Liver (tissue), 9 donors: ENCODE data around the gene ACOT7. TPM values are rescaled to one million over a fixed set of nuclear protein-coding genes. Genes with fewer than 3 reads are reported as not detected.

Experiments
- DNase-seq: peaks from one replicate; pipeline ENCODE4 v3.0.0-alpha.2; 2017; ENCODE audit warnings: low spot score
- H3K27ac ChIP-seq, 2 donors: one replicate each; pipeline ENCODE4 v1.7.0; 2013; ENCODE audit warnings: inconsistent platforms in 2 of 2, low read length in 2 of 2, control low read depth in 1 of 2, low read depth in 1 of 2, mild to moderate bottlenecking in 1 of 2
- H3K27me3 ChIP-seq, 4 donors: one replicate each; pipeline versions ENCODE4 v1.6.1 to v1.7.0; 2013; ENCODE audit warnings: low read length in 3 of 4, inconsistent platforms in 1 of 4, mild to moderate bottlenecking in 1 of 4, moderate library complexity in 1 of 4; ENCODE audit not compliant: control insufficient read depth in 4 of 4, insufficient read depth in 4 of 4
- H3K36me3 ChIP-seq, 4 donors: one replicate each; pipeline versions ENCODE4 v1.6.1 to v1.7.0; 2013; ENCODE audit warnings: low read length in 3 of 4, mild to moderate bottlenecking in 3 of 4, low read depth in 1 of 4, moderate library complexity in 1 of 4; ENCODE audit not compliant: control insufficient read depth in 4 of 4, insufficient read depth in 3 of 4
- H3K4me1 ChIP-seq, 4 donors: one replicate each; pipeline versions ENCODE4 v1.6.1 to v1.7.0; 2013; ENCODE audit warnings: low read length in 3 of 4, mild to moderate bottlenecking in 3 of 4, moderate library complexity in 1 of 4; ENCODE audit not compliant: control insufficient read depth in 4 of 4, insufficient read depth in 4 of 4
- H3K4me3 ChIP-seq, 3 donors: one replicate each; pipeline versions ENCODE4 v1.6.1 to v1.7.0; 2013; ENCODE audit warnings: low read length in 3 of 3, control low read depth in 1 of 3, low read depth in 1 of 3, mild to moderate bottlenecking in 1 of 3
- H3K9ac ChIP-seq, 2 donors: one replicate each; pipeline ENCODE4 v1.7.0; 2013; ENCODE audit warnings: low read length in 2 of 2, mild to moderate bottlenecking in 2 of 2, moderate library complexity in 2 of 2, control low read depth in 1 of 2, low read depth in 1 of 2
- H3K9me3 ChIP-seq, 4 donors: one replicate each; pipeline versions ENCODE4 v1.6.1 to v1.7.0; 2013; ENCODE audit warnings: low read length in 3 of 4; ENCODE audit not compliant: control insufficient read depth in 4 of 4
- CTCF ChIP-seq: fragments of 150-350 bp; IDR thresholded peaks from 2 replicates; pipeline ENCODE4 v1.5.1; 2017; ENCODE audit warnings: improper control_type of control experiment, low read depth, low read length; ENCODE audit not compliant: missing input control
- EGR1 ChIP-seq, 2 donors: IDR thresholded peaks; 2 replicates each; pipeline ENCODE4 v1.6.1; 2016 to 2018; ENCODE audit warnings: antibody characterized with exemption in 2 of 2, low read depth in 2 of 2
- FOXA2 ChIP-seq: IDR thresholded peaks from 2 replicates; pipeline ENCODE4 v1.6.1; 2016; ENCODE audit warnings: antibody characterized with exemption
- HNF4G ChIP-seq: IDR thresholded peaks from 2 replicates; pipeline ENCODE4 v1.6.1; 2016; ENCODE audit warnings: antibody characterized with exemption
- NR2F2 ChIP-seq: IDR thresholded peaks from 2 replicates; pipeline ENCODE4 v1.6.1; 2016; ENCODE audit warnings: antibody characterized with exemption
- RAD21 ChIP-seq, 2 donors: IDR thresholded peaks; 2 replicates each; pipeline ENCODE4 v1.6.1; 2016; ENCODE audit warnings: antibody characterized with exemption in 2 of 2, mild to moderate bottlenecking in 2 of 2
- RXRA ChIP-seq, 2 donors: IDR thresholded peaks; 2 replicates each; pipeline ENCODE4 v1.6.1; 2017 to 2018; ENCODE audit warnings: antibody characterized with exemption in 2 of 2, mild to moderate bottlenecking in 1 of 2
- SP1 ChIP-seq: IDR thresholded peaks from 2 replicates; pipeline ENCODE4 v1.6.1; 2018; ENCODE audit warnings: antibody characterized with exemption, mild to moderate bottlenecking
- TAF1 ChIP-seq: conservative IDR thresholded peaks from 2 replicates; pipeline ENCODE4 v1.6.1; 2016; ENCODE audit warnings: antibody characterized with exemption, mild to moderate bottlenecking
- YY1 ChIP-seq: IDR thresholded peaks from 2 replicates; pipeline ENCODE4 v1.6.1; 2016; ENCODE audit warnings: antibody characterized with exemption, mild to moderate bottlenecking
- WGBS: extraction: QIAGEN DNeasy Blood & Tissue Kit; methylation state at CpG from one replicate; pipeline ENCODE4 v1.1.7; 2013; 5-methylcytosine and 5-hydroxymethylcytosine counted together
- polyA plus RNA-seq, 2 donors: library from polyadenylated mRNA; stranded (reverse) in 1 of 2; unstranded in 1 of 2; fragments of 200-250 nt in 1 of 2; fragments of >200 nt in 1 of 2; fragmentation: Nextera tagmentation in 1 of 2; extraction: Ambion mirVana in 1 of 2; gene quantifications; one replicate each; pipeline versions ENCODE4 v1.2.1 to v1.2.3, GENCODE V29; 2013 to 2015
- total RNA-seq, 2 donors: library from RNA; depleted of rRNA; stranded (reverse); fragments of >200 nt; gene quantifications; one replicate each; pipeline ENCODE4 v1.2.3, GENCODE V29; 2014
- TF ChIP-seq, protein P1 (sequence below): IDR thresholded peaks from 2 replicates; pipeline ENCODE4 v1.6.1; 2016; ENCODE audit warnings: antibody characterized with exemption
- TF ChIP-seq, protein P2 (sequence below): IDR thresholded peaks from 2 replicates; pipeline ENCODE4 v1.6.1; 2016; ENCODE audit warnings: antibody characterized with exemption, mild to moderate bottlenecking
- donor health status: healthy.
- donor health status: healthy.
- donor health status: healthy.
- donor health status: healthy.
- donor health status: healthy.

ACOT7 gene
- total and polyA plus RNA-seq, 4 donors: 8.7 to 14.4 (median 10.4) TPM

DNA sequence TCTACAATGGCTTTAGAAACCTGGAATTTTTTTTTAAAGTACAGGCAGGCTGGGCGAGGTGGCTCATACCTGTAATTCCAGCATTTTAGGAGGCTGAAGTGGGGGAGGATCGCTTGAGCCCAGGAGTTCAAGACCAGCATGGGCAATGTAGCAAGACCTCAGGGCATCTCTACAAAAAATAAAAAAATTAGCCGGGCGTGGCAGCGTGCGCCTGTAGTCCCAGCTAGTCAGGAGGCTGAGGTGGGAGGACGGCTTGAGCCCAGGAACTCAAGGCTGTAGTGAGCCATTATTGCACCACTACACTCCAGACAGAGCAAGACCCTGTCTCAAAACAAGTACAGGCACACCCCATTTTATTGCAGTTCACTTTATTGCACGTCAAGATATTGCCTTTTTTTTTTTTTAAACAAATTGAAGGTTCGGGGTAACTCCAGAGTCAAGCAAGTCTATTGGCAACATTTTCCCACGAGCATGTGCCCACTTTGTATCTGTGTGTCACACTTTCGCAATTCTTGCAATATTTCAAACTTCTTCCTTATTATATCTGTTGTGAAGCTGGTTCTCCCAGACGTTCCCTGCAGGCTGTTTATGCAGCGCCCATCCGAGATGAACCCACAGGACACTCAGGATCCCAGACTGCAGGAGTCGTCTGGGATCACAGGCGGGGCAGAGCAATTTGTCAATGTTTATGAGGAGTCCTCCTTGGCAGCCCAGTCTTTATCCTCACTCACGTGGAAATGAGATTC lies 21.5 kb upstream of the ACOT7 start:
- no peak for DNase-seq

DNA sequence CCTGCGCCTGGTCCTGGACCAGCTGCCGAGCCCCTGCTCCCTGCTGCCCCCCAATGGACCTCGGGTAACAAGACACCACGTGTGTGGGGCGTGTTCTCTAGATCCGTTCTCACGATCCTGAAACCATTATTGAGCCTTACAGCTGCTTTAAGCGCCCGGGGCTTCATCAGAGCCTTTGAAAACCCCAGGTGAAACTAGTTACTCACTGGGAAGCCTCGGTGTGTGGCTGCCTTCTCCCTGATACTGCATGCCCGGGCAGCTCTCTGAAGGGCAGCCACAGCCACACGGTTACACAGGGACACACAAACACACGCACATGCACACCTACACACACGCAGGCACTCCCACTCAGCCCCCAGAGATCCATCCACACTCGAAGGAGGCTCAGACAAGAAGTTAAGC lies 20.9 kb upstream of the ACOT7 start:
- TF ChIP-seq RAD21 (IDR thresholded peaks at IDR 0.05): no peak
- TF ChIP-seq, protein P1, sequence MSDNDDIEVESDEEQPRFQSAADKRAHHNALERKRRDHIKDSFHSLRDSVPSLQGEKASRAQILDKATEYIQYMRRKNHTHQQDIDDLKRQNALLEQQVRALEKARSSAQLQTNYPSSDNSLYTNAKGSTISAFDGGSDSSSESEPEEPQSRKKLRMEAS: no peak
- no peak for TF ChIP-seq FOXA2
- no peak for TF ChIP-seq YY1
- no peak for TF ChIP-seq NR2F2
- no peak for TF ChIP-seq EGR1 (IDR thresholded peaks at IDR 0.05; ENCODE audit: low read depth in 2 of 2)
- no peak for TF ChIP-seq HNF4G
- Histone ChIP-seq H3K27me3 (no peaks in the 10 kb centered on the region), H3K27ac (no peak overlapping the region), H3K4me3 (no peak overlapping the region), H3K9me3 (no peaks in the 10 kb centered on the region), H3K36me3 (no peaks in the 10 kb centered on the region), H3K9ac (peak overlapping the region in 1 of 2 donors; percentile 17), H3K4me1 (peaks cover 15 to 26% (median 24%) of the 10 kb centered on the region in 4 donors)
- 10% methylated on average over 15 of the region's 15 CpGs for WGBS
- DNase-seq: no peak

More for the DNA sequence above, 21.5 kb upstream of the ACOT7 start:
- Histone ChIP-seq H3K27me3 (peaks cover 0 to under 1% (median 0%) of the 10 kb centered on the region in 4 donors), H3K36me3 (no peaks in the 10 kb centered on the region), H3K4me3 (no peak overlapping the region), H3K9me3 (no peaks in the 10 kb centered on the region), H3K9ac (no peak overlapping the region), H3K27ac (no peak overlapping the region), H3K4me1 (peaks cover 20 to 28% (median 26%) of the 10 kb centered on the region in 4 donors)
- 64% methylated on average over 17 of the region's 17 CpGs for WGBS
- no peak for TF ChIP-seq CTCF
- TF ChIP-seq, protein P1: no peak
- no peak for TF ChIP-seq NR2F2

- 42% methylated on average over 6 of the region's 6 CpGs for WGBS
- no peak for DNase-seq
- Histone ChIP-seq H3K36me3 (no peaks in the 10 kb centered on the region), H3K4me1 (peaks cover 2 to 12% (median 10%) of the 10 kb centered on the region in 4 donors), H3K27ac (no peak overlapping the region), H3K27me3 (no peaks in the 10 kb centered on the region), H3K9ac (no peak overlapping the region), H3K9me3 (no peaks in the 10 kb centered on the region), H3K4me3 (no peak overlapping the region)
- no peak for TF ChIP-seq SP1
- TF ChIP-seq, protein P2, sequence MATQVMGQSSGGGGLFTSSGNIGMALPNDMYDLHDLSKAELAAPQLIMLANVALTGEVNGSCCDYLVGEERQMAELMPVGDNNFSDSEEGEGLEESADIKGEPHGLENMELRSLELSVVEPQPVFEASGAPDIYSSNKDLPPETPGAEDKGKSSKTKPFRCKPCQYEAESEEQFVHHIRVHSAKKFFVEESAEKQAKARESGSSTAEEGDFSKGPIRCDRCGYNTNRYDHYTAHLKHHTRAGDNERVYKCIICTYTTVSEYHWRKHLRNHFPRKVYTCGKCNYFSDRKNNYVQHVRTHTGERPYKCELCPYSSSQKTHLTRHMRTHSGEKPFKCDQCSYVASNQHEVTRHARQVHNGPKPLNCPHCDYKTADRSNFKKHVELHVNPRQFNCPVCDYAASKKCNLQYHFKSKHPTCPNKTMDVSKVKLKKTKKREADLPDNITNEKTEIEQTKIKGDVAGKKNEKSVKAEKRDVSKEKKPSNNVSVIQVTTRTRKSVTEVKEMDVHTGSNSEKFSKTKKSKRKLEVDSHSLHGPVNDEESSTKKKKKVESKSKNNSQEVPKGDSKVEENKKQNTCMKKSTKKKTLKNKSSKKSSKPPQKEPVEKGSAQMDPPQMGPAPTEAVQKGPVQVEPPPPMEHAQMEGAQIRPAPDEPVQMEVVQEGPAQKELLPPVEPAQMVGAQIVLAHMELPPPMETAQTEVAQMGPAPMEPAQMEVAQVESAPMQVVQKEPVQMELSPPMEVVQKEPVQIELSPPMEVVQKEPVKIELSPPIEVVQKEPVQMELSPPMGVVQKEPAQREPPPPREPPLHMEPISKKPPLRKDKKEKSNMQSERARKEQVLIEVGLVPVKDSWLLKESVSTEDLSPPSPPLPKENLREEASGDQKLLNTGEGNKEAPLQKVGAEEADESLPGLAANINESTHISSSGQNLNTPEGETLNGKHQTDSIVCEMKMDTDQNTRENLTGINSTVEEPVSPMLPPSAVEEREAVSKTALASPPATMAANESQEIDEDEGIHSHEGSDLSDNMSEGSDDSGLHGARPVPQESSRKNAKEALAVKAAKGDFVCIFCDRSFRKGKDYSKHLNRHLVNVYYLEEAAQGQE: no peak
- TF ChIP-seq RXRA (IDR thresholded peaks at IDR 0.05): no peak
- TF ChIP-seq TAF1: no peak
These were observed 19.3 kb upstream of the ACOT7 start for GRCh38 chr1:6412896-6413295.
